ENCODE data around the gene ELP4. TPM values are rescaled to one million over a fixed set of nuclear protein-coding genes. Genes with fewer than 3 reads are reported as not detected.

ELP4 gene
- total RNA-seq, 1 experiment from 2014 or later: 20.3 TPM

GRCh38 chr11:31477528-31478222 is 31.9 kb upstream of the ELP4 start:
- TF ChIP-seq CTCF (IDR thresholded peaks at IDR 0.05; ENCODE audit: unreplicated experiment): no peak
- Mint-ChIP-seq H3K9me3 (ENCODE audit: low read depth, unreplicated experiment) (no peaks in the 10 kb centered on the region), H3K4me1 (ENCODE audit: low read depth, unreplicated experiment) (no peaks in the 10 kb centered on the region), H3K27ac (ENCODE audit: unreplicated experiment) (no peak overlapping the region), H3K4me3 (ENCODE audit: low read depth, unreplicated experiment) (no peak overlapping the region), H3K36me3 (ENCODE audit: insufficient read depth, unreplicated experiment) (no peaks in the 10 kb centered on the region), H3K27me3 (ENCODE audit: unreplicated experiment) (no peaks in the 10 kb centered on the region)
- no TSS peak for BruUV-seq (replicated peaks)
- CTCF ChIA-PET: no interaction called here
- intact Hi-C loops (cut with micrococcal nuclease; ENCODE audit: unreplicated experiment): no loop called here
- no peak for DNase-seq

- intact Hi-C loops (cut with micrococcal nuclease; ENCODE audit: unreplicated experiment): no loop called here
- Mint-ChIP-seq H3K4me1 (ENCODE audit: low read depth, unreplicated experiment) (no peaks in the 10 kb centered on the region), H3K27me3 (ENCODE audit: unreplicated experiment) (no peaks in the 10 kb centered on the region), H3K9me3 (ENCODE audit: low read depth, unreplicated experiment) (no peaks in the 10 kb centered on the region), H3K36me3 (ENCODE audit: insufficient read depth, unreplicated experiment) (no peaks in the 10 kb centered on the region), H3K27ac (ENCODE audit: unreplicated experiment) (no peak overlapping the region), H3K4me3 (ENCODE audit: low read depth, unreplicated experiment) (no peak overlapping the region)
- CTCF ChIA-PET: no interaction called here
- TF ChIP-seq CTCF (IDR thresholded peaks at IDR 0.05; ENCODE audit: unreplicated experiment): no peak
- DNase-seq: no peak
- BruUV-seq (replicated peaks): no TSS peak
Measured at GRCh38 chr11:31478223-31478590, 31.4 kb upstream of the ELP4 start.

- CTCF ChIA-PET: no interaction called here
- H3K36me3 Mint-ChIP-seq (ENCODE audit: insufficient read depth, unreplicated experiment): no peaks in the 10 kb centered on the region
Measured at GRCh38 chr11:31479066-31479465, 30.5 kb upstream of the ELP4 start.

GRCh38 chr11:31480930-31481329 is 28.6 kb upstream of the ELP4 start:
- CTCF ChIA-PET: no interaction called here
- H3K4me1 Mint-ChIP-seq (ENCODE audit: low read depth, unreplicated experiment): no peaks in the 10 kb centered on the region
- no peak for DNase-seq
- no peak for TF ChIP-seq CTCF (IDR thresholded peaks at IDR 0.05; ENCODE audit: unreplicated experiment)
- no peaks in the 10 kb centered on the region for H3K9me3 Mint-ChIP-seq (ENCODE audit: low read depth, unreplicated experiment)
- intact Hi-C loops (cut with micrococcal nuclease; ENCODE audit: unreplicated experiment): loop anchor here (10.0 kb wide), 1 partner anchor 474 kb away; no protein-coding TSS in a partner anchor
- BruUV-seq (replicated peaks): no TSS peak
- H3K4me3 Mint-ChIP-seq (ENCODE audit: low read depth, unreplicated experiment): no peak overlapping the region
- no peak overlapping the region for H3K27ac Mint-ChIP-seq (ENCODE audit: unreplicated experiment)
- H3K36me3 Mint-ChIP-seq (ENCODE audit: insufficient read depth, unreplicated experiment): no peaks in the 10 kb centered on the region
- no peaks in the 10 kb centered on the region for H3K27me3 Mint-ChIP-seq (ENCODE audit: unreplicated experiment)

More at GRCh38 chr11:31479066-31479465, 30.5 kb upstream of the ELP4 start:
- Mint-ChIP-seq H3K4me1 (ENCODE audit: low read depth, unreplicated experiment) (no peaks in the 10 kb centered on the region), H3K27me3 (ENCODE audit: unreplicated experiment) (no peaks in the 10 kb centered on the region), H3K9me3 (ENCODE audit: low read depth, unreplicated experiment) (no peaks in the 10 kb centered on the region), H3K4me3 (ENCODE audit: low read depth, unreplicated experiment) (no peak overlapping the region), H3K27ac (ENCODE audit: unreplicated experiment) (no peak overlapping the region)
- no peak for DNase-seq
- no TSS peak for BruUV-seq (replicated peaks)
- TF ChIP-seq CTCF (IDR thresholded peaks at IDR 0.05; ENCODE audit: unreplicated experiment): no peak
- intact Hi-C loops (cut with micrococcal nuclease; ENCODE audit: unreplicated experiment): no loop called here
